Stimulated activated CD8-positive, alpha-beta memory T cell treated with anti-CD3 and anti-CD28 coated beads, Interleukin-15, amount 100 ng/mL, for 4 hours (primary cell): Measurements from ENCODE around the gene AMFR.

Experiments
- DNase-seq, 2 donors: peaks; one replicate each; pipeline ENCODE4 v3.0.0-alpha.2; 2020; ENCODE audit warnings: low read depth in 2 of 2

AMFR gene

DNA sequence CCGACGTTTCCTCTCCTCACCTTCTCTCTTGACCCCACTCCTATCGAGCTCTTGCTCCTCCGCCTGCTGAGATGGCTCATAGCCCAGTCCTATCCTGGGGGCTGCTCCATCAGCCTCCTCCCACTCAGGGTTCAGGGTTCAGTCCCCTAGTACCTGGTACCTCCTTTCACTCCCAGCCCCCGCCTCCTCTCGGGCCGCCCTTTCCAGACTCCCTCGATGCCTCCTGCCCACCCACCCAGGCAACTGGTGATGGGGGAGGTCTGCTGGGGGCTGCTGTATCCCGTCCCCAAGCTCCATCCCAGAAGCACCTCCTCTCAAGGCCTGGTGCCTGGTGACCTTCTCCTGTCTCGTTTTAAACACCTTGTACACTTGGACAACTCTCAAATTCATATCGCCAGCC lies 93.9 kb downstream of the AMFR start:
- no peak for DNase-seq

- no peak for DNase-seq
Measured at GRCh38 chr16:56330476-56330875, 94.9 kb downstream of the AMFR start.

DNA sequence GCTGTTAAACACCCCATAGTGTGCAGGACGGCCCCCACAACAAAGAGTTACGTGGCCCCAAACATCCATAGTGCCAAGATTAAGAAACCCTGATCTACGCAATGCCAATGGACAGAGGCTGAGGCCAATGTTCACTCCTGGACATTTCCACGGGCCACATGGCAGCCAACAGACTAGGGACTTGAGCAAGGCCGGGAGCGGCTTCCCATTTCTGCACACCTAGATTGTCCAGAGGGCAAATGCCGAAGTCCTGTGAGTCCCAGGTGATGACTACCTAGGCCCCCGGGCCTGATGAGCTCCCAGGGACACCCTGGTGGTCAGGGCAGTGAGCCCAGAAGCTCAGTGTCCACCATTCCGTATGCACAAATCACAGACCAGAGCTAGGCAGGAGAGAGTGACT lies 95.5 kb downstream of the AMFR start:
- no peak for DNase-seq

DNA sequence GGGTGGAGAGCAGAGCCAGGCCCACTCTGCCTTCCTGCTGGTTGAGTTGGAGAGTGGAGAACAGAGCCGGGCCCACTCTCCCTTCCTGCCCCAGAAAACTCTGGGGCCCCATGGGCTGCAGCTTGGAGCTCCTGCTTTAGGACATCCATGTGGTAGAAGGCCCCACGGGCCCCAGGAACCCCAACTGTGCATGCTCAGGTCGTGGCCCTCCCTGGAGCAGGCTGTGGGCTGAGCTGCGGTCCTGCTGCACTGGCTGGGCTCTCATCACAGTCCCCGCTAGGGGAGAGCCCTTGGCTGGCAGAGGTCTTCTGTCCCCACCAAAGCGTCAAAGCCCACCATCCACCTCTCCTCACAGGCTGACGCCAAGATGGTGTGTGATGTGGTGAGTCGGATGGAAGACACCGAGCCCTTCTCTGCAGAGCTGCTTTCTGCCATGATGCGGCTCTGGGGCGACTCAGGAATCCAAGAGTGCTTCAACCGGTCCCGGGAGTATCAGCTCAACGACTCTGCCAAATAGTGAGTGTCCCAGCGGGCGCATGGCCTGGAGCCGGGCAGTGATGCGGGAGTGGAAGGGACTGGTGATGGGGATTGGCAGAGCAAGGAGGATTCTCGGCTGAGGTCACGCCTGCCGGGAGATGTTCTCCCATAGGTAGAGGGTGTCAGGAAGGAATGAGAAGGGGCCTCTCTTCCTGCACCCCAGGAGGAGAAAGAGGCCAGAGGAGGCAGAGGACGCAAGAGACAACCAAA lies 96.9 kb downstream of the AMFR start:
- no peak for DNase-seq

DNA sequence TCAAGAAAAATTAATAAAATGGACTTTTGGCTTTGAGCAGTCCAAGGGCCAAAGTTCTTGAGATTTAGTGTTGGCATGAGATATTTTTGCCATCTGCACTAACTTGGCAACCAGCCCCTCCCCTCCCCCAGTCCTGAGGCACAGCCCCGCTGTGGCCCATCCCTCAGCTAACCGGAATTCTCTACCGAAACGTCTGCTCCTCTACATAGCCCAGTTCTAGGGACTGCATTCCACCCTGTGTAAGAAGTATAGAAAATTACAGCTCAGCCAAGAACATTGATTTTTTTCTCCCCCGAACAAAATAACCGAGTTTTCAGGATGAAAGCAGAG lies 97.5 kb downstream of the AMFR start:
- DNase-seq: no peak

DNA sequence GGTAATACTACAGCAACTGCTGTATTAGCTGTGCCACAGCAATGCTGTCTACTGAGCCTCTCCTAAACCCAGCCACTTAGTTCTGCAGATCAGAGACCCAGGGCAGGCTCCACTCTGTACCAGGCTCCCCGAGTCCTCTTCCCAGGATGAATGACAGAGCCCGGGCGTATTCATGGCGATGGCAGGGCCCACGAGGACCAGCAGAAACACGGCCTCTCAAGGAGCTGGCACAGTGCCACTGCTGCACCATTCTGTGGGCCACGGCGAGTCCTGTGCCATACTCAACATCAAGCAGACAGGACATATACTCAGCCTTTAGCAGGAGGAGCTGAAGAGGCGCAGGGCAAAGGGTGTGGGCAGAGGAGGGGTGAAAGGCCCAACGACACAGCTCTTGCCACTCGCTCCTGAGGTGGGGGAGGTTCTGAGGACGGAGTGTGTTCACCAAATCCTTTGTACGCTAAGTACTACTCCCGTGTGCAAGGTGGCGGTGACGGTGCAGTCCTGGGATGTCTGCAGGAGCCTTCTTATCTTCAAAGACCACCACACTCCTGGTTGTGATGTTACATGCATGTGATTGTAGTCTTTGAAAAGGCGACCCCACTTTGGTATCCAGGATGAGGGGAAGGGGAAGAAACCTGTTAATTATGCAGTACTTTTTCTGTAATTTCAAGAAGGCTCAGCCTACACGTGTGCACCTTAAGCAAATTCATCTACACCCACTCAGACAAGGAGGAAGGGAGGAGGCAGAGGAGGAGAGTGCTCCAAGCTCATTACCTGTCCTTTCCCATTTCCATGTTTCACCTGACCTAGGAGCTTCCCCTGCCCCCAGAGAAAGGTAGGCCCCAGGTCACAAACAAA lies 98.0 kb downstream of the AMFR start:
- no peak for DNase-seq

GRCh38 chr16:56325956-56326355 lies 99.4 kb downstream of the AMFR start:
- DNase-seq: no peak

GRCh38 chr16:56324406-56324805 lies 100.9 kb downstream of the AMFR start:
- no peak for DNase-seq

- no peak for DNase-seq
Measured at GRCh38 chr16:56321571-56321970, 103.8 kb downstream of the AMFR start.

GRCh38 chr16:56320811-56321558 lies 104.4 kb downstream of the AMFR start:
- DNase-seq: no peak

DNA sequence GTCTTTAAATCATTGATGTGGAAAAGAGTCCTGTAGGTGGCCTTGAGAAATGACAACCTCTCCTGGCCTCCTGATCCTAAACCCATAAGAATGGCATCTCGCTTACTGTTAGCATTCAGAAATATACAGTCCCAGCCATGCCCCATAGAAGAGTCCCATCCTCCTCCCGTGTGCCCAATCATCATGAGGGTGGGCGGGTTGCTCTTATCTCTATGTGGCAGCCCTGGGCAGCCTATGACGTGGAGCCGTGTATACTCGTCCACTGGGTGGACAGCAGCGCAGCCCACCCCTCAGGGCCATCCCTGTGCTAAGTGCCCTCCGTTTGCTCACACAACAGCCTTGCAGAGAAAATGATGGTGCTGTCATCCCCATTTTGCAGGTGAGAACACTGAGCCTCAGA lies 105.3 kb downstream of the AMFR start:
- DNase-seq: no peak

DNA sequence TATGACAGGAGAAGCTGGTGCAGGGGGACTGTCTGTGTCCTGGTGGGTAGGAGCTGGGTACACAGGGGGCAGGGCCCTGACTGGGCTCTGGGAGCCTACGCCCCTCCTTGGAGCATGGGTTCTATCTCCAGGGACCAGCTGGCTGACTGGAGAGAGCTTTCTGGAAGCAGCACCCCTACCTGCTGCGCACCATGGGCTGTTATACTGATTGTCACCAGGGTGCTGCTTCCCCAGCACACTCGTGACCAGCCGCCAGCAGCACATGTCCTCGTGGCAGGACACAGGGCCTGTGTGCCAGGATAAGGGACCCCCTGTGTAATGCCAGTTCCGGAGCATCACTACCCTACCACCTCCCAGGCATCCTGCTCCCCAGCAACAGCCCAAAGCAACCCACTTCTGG lies 106.0 kb downstream of the AMFR start:
- no peak for DNase-seq

DNA sequence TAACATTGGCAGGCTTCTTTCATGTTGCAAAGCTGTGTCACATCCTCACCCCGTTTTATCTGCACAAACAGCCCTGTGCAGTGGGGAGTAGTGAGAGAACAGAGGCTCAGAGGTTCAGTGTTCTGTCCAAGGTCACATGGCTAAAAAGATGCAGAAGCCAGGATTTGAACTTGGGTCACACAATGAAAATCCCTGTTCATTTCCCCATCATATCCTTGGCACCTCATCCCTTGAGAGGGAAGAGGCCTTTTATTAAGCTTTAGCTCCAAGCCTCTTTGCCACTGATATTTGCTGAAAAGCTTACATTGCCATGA lies 106.6 kb downstream of the AMFR start:
- DNase-seq: no peak

- peak; percentile 37 to 39 for DNase-seq
Measured at GRCh38 chr16:56317998-56318826, 107.1 kb downstream of the AMFR start.

DNA sequence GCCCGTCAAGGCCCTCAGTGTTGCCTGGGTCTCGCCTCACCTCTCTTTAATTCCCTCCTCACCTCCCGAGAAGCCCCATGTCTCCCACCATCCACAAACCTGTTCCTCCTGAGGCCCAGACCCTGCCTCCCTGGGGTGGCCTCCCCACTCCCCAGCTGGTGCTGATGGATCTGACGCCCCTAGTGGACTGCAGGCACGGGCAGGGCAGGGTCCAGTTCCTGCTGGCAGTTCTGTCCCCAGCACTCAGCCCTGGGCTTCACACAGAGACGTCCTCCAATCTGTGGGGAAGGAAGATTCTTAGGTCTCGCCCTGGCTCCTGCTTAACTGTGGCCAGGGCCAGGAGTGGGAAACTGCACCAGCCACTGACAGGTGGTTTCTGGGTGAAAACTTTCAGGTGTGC lies 108.8 kb downstream of the AMFR start:
- no peak for DNase-seq

GRCh38 chr16:56315955-56316354 lies 109.4 kb downstream of the AMFR start:
- no peak for DNase-seq

DNA sequence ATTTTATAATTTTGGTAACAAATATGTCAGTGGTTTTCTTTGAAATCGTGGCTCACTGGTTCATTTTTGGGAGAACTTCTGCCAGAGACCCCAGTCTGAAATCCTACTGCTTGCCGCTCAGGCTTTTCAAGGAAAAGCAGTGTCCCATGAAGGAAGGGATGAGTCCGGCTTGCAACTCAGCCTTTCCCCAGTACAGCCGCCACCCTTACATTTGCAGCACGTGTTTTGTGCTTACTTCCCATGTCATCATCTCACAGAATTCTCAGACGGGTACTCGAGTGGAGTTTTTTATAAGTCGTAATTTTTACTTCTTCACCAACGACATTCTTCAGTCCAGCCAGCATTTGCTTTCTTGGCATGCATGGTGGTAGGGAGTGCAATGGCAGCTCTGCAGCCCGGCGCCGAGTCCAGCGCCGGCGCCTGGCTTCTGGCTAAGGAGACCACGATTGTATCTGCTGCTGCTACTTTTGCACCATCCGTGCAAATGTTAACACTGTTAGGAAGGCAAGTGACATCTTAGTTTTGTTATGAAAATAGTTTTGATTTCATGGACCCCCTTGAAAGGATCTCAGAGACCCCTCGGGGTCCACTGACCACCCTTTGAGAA lies 111.0 kb downstream of the AMFR start:
- no peak for DNase-seq

DNA sequence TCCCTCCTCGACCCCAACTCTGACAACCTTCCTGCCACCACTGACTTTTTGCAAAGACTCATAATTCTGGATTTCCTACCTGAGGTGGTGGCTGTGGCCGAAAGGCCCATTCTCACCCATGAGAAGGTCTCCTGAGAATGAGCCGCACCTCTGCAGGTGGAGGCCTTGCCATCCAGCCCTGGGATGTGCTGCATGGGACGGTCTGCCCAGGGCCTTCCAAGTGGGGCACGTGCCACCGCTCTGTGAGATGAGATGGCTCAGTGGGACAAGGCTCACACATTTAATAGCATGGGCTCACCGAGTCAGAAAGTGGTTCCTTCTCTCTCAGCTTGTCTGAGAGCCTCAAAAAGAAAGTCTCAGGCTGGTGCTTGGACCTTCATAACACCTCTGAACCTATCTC lies 112.8 kb downstream of the AMFR start:
- no peak for DNase-seq

GRCh38 chr16:56312028-56312300 lies 113.4 kb downstream of the AMFR start:
- DNase-seq: no peak
